ENCODE data around the gene KCNQ1. TPM values are rescaled to one million over a fixed set of nuclear protein-coding genes. Genes with fewer than 3 reads are reported as not detected.

KCNQ1 gene
- total RNA-seq, 1 experiment from 2014 or later, result 2.3 TPM

DNA sequence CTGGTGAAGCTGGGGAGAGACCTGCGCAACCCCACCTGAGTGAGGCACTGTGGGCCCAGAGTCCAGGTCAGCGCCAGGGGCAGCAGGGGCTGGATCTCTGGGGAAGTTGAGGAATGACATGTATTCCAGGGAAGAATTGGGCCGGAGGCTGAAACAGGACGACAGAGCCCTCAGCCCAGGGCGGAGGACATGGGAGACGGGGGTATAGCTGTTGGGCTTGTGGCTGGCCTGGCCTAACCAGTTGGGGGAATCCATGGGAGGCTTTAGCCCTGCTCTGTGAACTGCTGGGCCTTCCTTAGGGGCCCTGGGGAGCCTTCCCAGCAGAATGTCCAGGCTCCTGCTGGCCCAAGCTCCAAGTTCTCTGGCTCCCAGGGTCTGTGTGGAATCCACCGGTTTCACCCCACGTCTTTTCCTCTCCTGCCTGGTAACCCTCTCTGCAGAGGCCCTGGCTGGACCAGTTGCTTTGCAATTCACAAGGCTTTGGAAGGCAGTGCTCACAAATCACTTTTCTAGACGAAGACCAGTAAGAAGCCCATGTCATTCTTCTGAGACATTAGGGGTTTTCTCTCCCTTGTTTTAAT, 305.4 kb downstream of the KCNQ1 start:
- H3K56ac ChIP-seq (ENCODE audit: insufficient read length, low read depth, low read length), result no peak overlapping the region
- H2BK5ac ChIP-seq (ENCODE audit: insufficient read length, low read length), result no peak overlapping the region
- no peak overlapping the region for H4K5ac ChIP-seq (ENCODE audit: insufficient read length, low read depth, low read length)
- Mint-ChIP-seq H3K4me3 (no peak overlapping the region), H3K9me3 (peaks cover 4 to 12% of the 10 kb centered on the region in 2 experiments; a peak in 4 of 5 replicates), H3K4me1 (peaks cover 0 to 9% of the 10 kb centered on the region in 2 experiments; a peak in 1 of 4 replicates), H3K27me3 (ENCODE audit: low read depth) (peaks cover 95% of the 10 kb centered on the region), H3K27ac (no peak overlapping the region), H3K36me3 (ENCODE audit: insufficient read depth in 1 of 3, low read depth in 3 of 3) (0 out of 7 replicates have a peak, but pooled peaks cover 0 to 2% (median 0%) of the 10 kb centered on the region in 3 experiments)
- no peak overlapping the region for H2AK5ac ChIP-seq (ENCODE audit: insufficient read length, low read length)
- no peak overlapping the region for H4K91ac ChIP-seq (ENCODE audit: insufficient read length, low read depth, low read length)
- H3K27me3 ChIP-seq (ENCODE audit: insufficient read depth, low read length), result peaks cover 6% of the 10 kb centered on the region; the same call in 1 of the 2 replicates
- H3K9ac ChIP-seq (ENCODE audit: extremely low read depth, insufficient read length, low read length), result no peak overlapping the region
- H2AFZ ChIP-seq (ENCODE audit: low read length), result no peak overlapping the region
- no CpG with 5 or more reads among the region's 9 CpGs for WGBS (ENCODE audit: extremely low coverage, insufficient read length, low lambda C conversion rate)
- no peak overlapping the region for H4K8ac ChIP-seq (replicated peaks; ENCODE audit: insufficient read length, low read depth, low read length)
- H3K4me1 ChIP-seq (ENCODE audit: insufficient read depth, low read length), result no peaks in the 10 kb centered on the region
- H2BK20ac ChIP-seq (ENCODE audit: low read depth, low read length, poor library complexity, severe bottlenecking), result no peak overlapping the region
- H3K4me2 ChIP-seq (ENCODE audit: insufficient read depth, insufficient read length, low read length), result no peak overlapping the region
- no peak overlapping the region for H3K14ac ChIP-seq (ENCODE audit: insufficient read depth, low read length)
- H3K23ac ChIP-seq (ENCODE audit: insufficient read length, low read depth, low read length), result no peak overlapping the region
- DNase-seq, result no peak
- H4K20me1 ChIP-seq (ENCODE audit: control insufficient read depth, insufficient read depth, insufficient read length), result no peaks in the 10 kb centered on the region
- TF ChIP-seq, protein P1, sequence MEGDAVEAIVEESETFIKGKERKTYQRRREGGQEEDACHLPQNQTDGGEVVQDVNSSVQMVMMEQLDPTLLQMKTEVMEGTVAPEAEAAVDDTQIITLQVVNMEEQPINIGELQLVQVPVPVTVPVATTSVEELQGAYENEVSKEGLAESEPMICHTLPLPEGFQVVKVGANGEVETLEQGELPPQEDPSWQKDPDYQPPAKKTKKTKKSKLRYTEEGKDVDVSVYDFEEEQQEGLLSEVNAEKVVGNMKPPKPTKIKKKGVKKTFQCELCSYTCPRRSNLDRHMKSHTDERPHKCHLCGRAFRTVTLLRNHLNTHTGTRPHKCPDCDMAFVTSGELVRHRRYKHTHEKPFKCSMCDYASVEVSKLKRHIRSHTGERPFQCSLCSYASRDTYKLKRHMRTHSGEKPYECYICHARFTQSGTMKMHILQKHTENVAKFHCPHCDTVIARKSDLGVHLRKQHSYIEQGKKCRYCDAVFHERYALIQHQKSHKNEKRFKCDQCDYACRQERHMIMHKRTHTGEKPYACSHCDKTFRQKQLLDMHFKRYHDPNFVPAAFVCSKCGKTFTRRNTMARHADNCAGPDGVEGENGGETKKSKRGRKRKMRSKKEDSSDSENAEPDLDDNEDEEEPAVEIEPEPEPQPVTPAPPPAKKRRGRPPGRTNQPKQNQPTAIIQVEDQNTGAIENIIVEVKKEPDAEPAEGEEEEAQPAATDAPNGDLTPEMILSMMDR (conservative IDR thresholded peaks at IDR 0.05), result no peak
- H3T11ph ChIP-seq (ENCODE audit: low read length), result no peak overlapping the region
- H3K79me1 ChIP-seq (ENCODE audit: insufficient read depth, low read depth, low read length, poor library complexity, severe bottlenecking), result no peaks in the 10 kb centered on the region
- H2BK15ac ChIP-seq (ENCODE audit: low read depth, low read length), result no peak overlapping the region
- H3K18ac ChIP-seq (ENCODE audit: insufficient read length, low read depth, low read length), result no peak overlapping the region
- H3K9me3 ChIP-seq (ENCODE audit: control insufficient read depth, low read depth, low read length), result no peaks in the 10 kb centered on the region
- no peak overlapping the region for H3K27ac ChIP-seq (ENCODE audit: insufficient read length, low read depth, low read length)
- no peaks in the 10 kb centered on the region for H3K23me2 ChIP-seq (ENCODE audit: insufficient read length, low read depth, low read length, poor library complexity, severe bottlenecking)
- H3K4ac ChIP-seq (ENCODE audit: low read depth, low read length), result no peak overlapping the region
- no peaks in the 10 kb centered on the region for H3K79me2 ChIP-seq (ENCODE audit: insufficient read depth, low read length)
- no peak overlapping the region for H2BK120ac ChIP-seq (ENCODE audit: low read depth, low read length, poor library complexity, severe bottlenecking)
- H2BK12ac ChIP-seq (ENCODE audit: insufficient read length, low read depth, low read length), result no peak overlapping the region

All from H9 (cell line).